HG03354 (cell line): ENCODE results near the gene FLRT2.

Source experiments
- ATAC-seq: cut with Tn5 transposase; IDR thresholded peaks from one replicate; pipeline ENCODE4 v1.9.1; 2021; ENCODE audit warnings: mild to moderate bottlenecking; ENCODE audit not compliant: unreplicated experiment, poor library complexity, severe bottlenecking

Gene FLRT2

GRCh38 chr14:85528897-85529631 is 880 bp upstream of the FLRT2 start:
- no peak for ATAC-seq

DNA sequence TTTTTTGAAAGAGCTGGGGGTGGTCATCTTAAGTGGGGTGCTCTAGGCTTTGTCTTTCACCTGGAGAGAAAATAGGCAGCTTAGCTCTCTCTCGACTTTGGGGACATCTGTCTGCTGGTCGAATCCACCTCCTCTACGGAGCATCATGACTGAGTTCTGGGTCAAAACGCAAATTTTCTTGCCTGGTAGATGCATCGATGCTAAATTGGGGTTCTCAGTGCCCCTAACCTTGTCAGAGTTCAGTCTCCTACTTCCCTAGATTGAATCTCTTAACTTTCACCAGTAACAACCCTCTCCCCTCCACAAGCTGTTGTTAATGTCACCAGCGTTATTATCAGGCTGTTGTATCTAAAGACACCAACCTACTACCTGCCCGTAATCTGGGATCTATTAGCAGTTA is 682 bp downstream of the FLRT2 start:
- ATAC-seq: no peak

DNA sequence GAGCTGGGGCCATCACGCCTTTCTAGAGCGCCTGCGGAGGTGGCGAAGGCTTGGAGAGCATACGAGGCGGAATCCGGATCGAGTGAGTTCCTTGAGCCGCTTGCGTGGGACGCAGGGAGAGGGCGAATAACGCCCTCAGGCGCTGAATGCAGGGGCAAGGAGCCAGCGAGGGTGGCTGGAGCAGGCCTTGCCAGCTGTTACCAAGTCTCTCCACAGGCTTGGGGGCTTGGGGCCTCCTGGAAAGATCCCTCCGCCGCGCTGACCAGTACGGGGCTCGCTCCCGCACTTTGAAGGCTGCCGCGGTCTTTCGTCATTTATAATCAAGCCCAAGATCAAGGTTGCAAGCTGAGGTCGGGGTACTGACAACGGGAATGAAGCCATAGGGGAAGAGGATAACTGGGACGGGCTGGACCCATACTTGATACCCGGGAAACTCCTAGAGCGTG is 1.2 kb downstream of the FLRT2 start:
- ATAC-seq: no peak

DNA sequence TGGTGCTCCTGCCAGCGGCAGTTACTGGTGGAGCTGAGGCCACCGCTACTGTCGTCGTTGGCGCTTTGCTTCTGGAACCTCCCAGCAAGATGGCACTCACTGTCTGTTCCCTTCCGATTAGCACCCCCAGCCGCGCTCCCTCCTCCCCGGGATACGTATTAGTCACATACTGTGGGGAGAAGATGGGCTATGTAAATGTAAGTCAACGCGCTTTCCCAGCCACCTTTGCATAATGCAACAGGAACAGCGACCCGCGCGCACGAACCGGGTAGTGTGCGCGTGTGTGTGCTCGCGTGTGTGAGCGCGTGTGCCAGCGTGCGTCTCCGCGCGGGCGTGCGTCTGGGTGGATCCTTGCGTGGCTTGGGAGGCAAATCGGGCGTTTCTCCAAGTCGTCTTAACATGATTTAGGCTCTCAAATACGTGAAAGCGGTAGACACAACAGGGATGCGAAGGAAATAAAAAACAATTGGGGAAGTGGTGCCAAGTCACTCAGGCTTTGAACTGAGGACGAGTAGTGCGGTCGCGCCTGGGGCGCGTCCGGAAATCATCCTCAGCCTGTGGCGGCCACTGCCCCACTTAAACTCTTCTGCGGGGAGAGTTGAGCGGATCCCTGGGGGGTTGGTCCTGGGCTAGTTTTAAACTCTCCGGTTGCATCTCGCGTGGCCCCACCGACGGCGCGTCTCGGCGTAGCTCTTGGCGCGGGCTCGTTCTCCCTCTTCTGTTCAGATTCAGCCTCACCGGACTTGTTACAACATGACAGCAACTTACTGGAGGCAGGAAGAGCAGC is 1.8 kb downstream of the FLRT2 start:
- ATAC-seq: no peak

DNA sequence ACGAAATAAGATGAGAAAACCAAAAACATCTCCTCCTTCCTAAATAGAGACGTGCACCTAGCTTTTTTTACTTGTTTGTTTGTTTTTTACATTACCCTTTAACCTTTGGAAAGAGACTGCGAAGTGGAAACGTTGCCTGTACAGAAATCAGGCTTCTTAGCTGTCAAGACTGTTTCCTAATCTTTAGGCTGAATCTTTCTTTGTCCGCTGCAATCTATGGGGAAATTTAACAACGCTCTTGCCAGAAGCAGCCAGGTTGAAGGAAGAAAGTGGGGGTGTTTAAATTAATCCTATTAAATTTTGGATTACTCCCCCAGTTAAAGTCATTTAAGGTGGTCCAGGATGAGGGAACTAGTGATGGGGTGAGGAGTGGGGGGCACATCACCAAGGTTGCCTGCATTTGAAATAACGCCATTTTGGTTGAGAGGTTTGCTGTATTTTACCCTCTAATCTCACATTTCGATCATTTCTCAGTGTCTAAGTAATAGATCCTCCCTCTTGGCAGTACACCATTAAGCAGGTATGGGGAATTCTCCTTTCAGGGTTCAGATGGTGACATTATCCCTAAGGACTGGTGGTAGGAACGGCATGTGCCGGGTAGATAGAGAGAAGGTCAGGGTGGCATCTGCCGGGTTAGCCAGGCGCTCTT is 2.6 kb downstream of the FLRT2 start:
- no peak for ATAC-seq

DNA sequence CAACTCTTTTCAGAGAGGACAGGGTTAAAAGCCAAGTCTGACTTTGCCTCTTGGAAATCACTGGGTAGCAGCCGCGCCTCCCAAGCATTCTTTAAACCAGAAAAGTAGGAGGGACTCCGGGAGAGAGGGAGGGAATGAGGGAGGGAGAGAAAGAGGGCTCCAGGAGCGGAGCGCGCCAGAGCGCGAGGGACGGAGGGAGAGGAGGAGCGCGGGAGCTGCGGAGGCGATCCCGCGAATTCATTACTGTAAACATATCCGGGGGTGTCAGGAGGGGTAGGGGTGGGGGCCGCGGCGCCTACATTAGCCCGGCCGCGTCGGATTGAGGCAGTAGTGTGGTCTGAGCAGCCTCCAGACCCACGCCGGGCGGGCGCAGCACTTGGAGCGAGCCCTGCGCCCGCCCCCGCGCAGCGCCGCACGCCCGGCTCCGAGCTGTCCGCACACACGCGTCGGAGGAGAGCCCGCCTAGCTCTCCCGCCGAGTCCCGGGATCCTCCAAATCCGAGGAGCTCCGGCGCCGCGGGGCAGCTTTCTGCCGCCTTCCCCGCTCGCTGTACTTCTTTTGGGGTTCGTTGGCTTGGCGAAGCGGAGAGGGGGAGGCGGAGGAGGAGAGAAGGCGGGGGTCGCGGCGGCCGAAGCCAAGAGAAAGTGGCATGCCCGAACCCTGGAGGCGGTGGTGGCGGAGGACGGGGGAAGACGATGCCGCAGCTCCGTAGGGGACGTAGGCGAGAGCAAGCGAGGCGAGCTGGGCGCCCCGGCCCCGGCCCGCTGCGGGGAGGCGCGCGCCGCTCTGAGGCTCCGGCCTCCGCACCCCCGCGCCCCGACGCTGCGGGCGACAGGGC is 3.3 kb downstream of the FLRT2 start:
- no peak for ATAC-seq

GRCh38 chr14:85533861-85534291 is 3.9 kb downstream of the FLRT2 start:
- no peak for ATAC-seq

DNA sequence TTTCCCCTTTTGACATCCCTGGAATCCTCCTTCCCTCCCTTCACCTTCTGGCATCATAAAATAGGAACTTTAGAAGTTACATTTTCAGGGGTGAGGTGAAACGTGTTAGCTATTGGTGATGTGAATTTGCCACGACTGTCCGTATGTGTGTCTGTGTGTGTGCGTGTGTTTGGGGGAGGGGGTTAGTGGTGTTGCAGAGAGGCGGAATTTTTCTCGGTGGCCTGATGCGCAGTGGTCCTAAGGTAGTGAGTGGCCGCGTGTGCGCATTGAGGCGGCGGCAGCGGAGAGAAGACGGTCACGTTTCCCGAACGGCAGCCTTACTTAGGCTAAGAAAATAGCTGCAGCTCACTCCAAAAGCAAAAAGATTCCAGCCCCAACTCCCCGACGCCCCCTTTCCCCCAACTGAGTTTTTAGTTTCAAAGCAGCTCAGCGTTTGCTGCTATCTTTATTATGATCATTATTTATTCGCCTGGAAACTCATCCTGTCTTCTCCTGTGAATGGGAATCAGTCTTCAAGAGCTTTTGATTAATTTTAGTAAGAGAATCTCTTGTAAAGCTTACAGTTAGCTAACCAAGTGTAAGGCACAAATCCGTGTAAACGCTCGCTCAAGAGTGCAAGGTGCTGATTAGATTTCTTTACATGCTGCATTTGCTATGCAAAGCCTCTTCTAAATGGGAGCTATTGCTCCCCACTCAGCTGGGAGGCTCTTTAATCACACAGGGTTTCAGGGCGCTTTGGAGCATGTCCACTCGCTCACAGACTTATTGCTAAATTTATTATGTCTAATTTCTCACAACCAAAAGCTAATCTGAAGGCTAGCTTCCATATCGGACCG is 4.7 kb downstream of the FLRT2 start:
- no peak for ATAC-seq

- ATAC-seq: no peak
Measured at GRCh38 chr14:85535321-85535720, 5.4 kb downstream of the FLRT2 start.

DNA sequence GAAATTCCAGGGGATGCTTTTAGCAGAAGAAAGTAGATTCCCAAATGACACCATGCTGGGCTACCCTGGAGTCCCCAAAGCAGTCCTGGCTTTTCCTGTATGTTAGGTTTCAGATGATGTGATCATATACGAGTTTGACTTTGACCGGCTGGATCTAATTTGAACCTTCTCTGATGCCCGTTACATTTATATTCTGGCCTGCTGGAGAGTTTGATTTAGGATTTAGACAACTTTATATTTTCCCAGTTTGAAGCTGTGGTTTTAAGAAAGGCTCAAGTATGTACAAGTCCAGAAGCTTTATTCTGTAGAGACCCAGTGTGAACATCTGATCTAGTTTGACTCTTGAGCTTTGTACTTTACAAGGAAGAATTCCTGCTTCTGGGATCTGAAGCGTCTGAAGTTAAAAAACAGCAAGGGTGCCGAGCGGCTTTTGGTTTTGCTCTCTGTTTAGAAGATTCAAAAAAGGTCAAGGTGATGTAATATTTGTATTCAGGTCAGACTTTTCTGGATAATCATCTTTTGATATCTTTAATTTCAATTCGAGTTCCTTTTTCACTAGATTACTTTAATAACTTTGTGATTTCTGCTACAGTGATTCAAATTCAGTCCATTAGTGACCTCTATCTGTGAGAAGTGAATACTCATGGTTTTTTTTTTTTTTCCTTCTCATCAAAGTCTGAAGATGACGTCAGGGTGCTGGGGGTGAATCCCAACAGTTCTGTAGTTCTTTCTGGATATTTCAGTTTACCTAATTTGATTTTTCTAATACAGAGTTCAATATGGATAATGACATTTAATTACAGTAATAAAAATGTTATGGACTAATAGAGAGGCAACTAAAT is 6.3 kb downstream of the FLRT2 start:
- ATAC-seq: no peak

DNA sequence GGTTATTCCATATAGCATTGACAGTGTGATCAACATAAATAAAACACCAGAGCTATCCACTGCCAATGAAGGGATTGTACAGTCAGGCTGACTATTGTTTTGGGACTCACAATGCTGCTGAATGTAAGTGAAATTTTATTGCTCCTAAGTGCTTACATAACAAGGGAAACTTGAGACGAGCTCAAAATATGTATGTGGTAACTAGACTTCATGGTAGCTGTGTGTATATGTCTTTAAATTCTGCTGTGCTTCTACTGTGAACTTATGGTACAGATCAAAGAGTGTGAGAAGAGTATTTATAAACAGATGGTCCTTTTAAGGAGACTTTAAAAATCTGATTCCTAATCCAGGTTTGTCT is 6.9 kb downstream of the FLRT2 start:
- ATAC-seq: no peak

- ATAC-seq: no peak
Measured at GRCh38 chr14:85537526-85537925, 7.6 kb downstream of the FLRT2 start.

- no peak for ATAC-seq
Measured at GRCh38 chr14:85538636-85539035, 8.7 kb downstream of the FLRT2 start.

DNA sequence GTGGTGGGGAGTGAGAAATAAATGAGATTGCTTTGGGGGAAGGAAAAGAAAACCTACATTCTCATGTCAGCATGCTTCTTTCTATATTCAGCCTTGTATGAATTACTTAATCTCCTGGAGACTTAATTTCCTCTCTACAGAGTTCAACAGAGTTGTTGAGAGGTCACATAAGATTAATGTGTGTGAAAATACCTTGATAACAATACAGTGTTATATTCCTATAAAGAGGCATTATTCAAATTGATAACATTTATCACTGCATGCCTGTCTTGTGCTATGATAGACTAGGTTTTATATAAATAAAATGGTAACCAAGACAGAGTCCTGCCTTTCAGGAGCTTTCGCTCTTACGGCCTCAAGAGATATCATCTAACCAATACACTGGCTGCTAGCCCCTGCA is 9.6 kb downstream of the FLRT2 start:
- no peak for ATAC-seq

- no peak for ATAC-seq
Measured at GRCh38 chr14:85542623-85543022, 12.7 kb downstream of the FLRT2 start.

- no peak for ATAC-seq
Measured at GRCh38 chr14:85545738-85546137, 15.8 kb downstream of the FLRT2 start.

- no peak for ATAC-seq
Measured at GRCh38 chr14:85546390-85546789, 16.4 kb downstream of the FLRT2 start.

- no peak for ATAC-seq
Measured at GRCh38 chr14:85549697-85550096, 19.8 kb downstream of the FLRT2 start.
